Ishikawa (cell line): ENCODE results near the gene RXRA.

Experiments used
- CEBPB ChIP-seq: IDR thresholded peaks from 2 replicates; pipeline ENCODE4 v1.6.1; 2012
- EP300 ChIP-seq: IDR thresholded peaks from 2 replicates; pipeline ENCODE4 v1.6.1; 2012; ENCODE audit warnings: borderline replicate concordance
- FOXM1 ChIP-seq: IDR thresholded peaks from 2 replicates; pipeline ENCODE4 v1.6.1; 2012; ENCODE audit warnings: low read depth, borderline replicate concordance
- MAX ChIP-seq: IDR thresholded peaks from 2 replicates; pipeline ENCODE4 v1.6.1; 2012
- RAD21 ChIP-seq: IDR thresholded peaks from 2 replicates; pipeline ENCODE4 v1.6.1; 2012; ENCODE audit warnings: low read depth
- TAF1 ChIP-seq: IDR thresholded peaks from 2 replicates; pipeline ENCODE4 v1.6.1; 2012; ENCODE audit warnings: low read depth, mild to moderate bottlenecking

GRCh38 chr9:134427153-134427782 lies 101.0 kb downstream of the RXRA start:
- TF ChIP-seq TAF1 = no peak
- TF ChIP-seq CEBPB = no peak
- TF ChIP-seq EP300 = no peak
- no peak for TF ChIP-seq RAD21
- no peak for TF ChIP-seq FOXM1
- TF ChIP-seq MAX = no peak
